GM13977 (cell line): Measurements from ENCODE around the gene EIF4E1B.

Experiments
- DNase-seq: peaks from one replicate; pipeline ENCODE4 v3.0.0; 2012; ENCODE audit warnings: low spot score
- CTCF ChIP-seq: IDR thresholded peaks from 2 replicates; pipeline ENCODE4 v1.5.1; 2012; ENCODE audit warnings: mild to moderate bottlenecking, control low read depth; ENCODE audit not compliant: insufficient read depth; ENCODE audit errors: extremely low read depth, missing control alignments
- in situ Hi-C: fragments of 300-500 bp; cut with MboI; formaldehyde crosslinking; loops from one replicate; pipeline ENCODE4 v1.12.0; 2022; ENCODE audit warnings: low sequenced_read_pairs, low pct_unique_long_range_greater_than_20kb, mixed read lengths, inconsistent platforms; ENCODE audit not compliant: unreplicated experiment

The EIF4E1B gene

GRCh38 chr5:176660860-176661641 lies 30.6 kb downstream of the EIF4E1B start:
- in situ Hi-C loops = loop anchor here (10.0 to 25.0 kb wide), 2 partner anchors 294 to 451 kb away; no protein-coding TSS in a partner anchor
- peak; percentile 94 for DNase-seq
- TF ChIP-seq CTCF = peak; percentile 97

- in situ Hi-C loops = loop anchor here (10.0 to 25.0 kb wide), 2 partner anchors 293 to 451 kb away; no protein-coding TSS in a partner anchor
- TF ChIP-seq CTCF = no peak
- no peak for DNase-seq
These were observed 31.2 kb downstream of the EIF4E1B start for GRCh38 chr5:176661676-176662075.

GRCh38 chr5:176662371-176663333 lies 32.2 kb downstream of the EIF4E1B start:
- in situ Hi-C loops = loop anchor here (10.0 to 25.0 kb wide), 2 partner anchors 292 to 450 kb away; no protein-coding TSS in a partner anchor
- no peak for DNase-seq
- TF ChIP-seq CTCF = no peak

- TF ChIP-seq CTCF = no peak
- DNase-seq = no peak
- in situ Hi-C loops = loop anchor here (10.0 to 25.0 kb wide), 2 partner anchors 291 to 449 kb away; no protein-coding TSS in a partner anchor
These were observed 33.1 kb downstream of the EIF4E1B start for GRCh38 chr5:176663566-176663965.

GRCh38 chr5:176664479-176664878 lies 34.0 kb downstream of the EIF4E1B start:
- DNase-seq = no peak
- TF ChIP-seq CTCF = no peak
- in situ Hi-C loops = loop anchor here (10.0 to 25.0 kb wide), 2 partner anchors 290 to 448 kb away; no protein-coding TSS in a partner anchor

- no peak for DNase-seq
- in situ Hi-C loops = loop anchor here (10.0 to 25.0 kb wide), 2 partner anchors 290 to 447 kb away; no protein-coding TSS in a partner anchor
- TF ChIP-seq CTCF = no peak
These were observed 34.4 kb downstream of the EIF4E1B start for GRCh38 chr5:176664886-176665285.
